ENCODE measurements around the gene MILR1. TPM values are rescaled to one million over a fixed set of nuclear protein-coding genes. Genes with fewer than 3 reads are reported as not detected.

MILR1 gene
- total RNA-seq, 2 experiments from 2014 or later = not detected

DNA sequence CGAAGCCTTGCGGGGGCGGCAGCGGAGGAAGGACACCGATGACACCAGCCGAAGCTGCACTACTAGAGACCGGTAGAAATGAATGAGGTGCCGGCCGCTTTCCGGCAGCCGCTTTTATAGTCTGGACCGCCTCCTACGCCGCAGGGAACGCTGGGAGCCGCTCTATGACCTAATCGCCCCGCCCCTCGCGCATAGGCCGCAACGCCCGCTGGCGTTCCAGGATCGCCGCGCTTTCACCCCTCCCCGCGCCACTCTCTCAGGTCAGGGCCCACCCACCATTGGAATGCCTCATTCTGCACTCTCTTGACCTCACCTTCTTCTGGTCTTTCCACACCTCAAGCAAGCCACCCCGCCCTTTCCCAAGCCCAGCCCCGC is 57.3 kb downstream of the MILR1 start, which contains the start of gene DDX5:
Gene DDX5, minus strand, starts transcription at position 89 of the 375 bp plus-strand sequence. CDS start 170 bp downstream, outside the sequence.
- Mint-ChIP-seq H3K9me3 (no peaks in the 10 kb centered on the region), H3K27me3 (peaks cover 2% of the 10 kb centered on the region), H3K27ac (peak within 1 kb of the TSS; percentile 100), H3K36me3 (peaks cover 64% of the 10 kb centered on the region), H3K4me1 (ENCODE audit: low read depth) (peaks cover 54% of the 10 kb centered on the region), H3K4me3 (peak within 1 kb of the TSS; percentile 97)
- DNase-seq = peak; percentile 99
- ChIA-PET CTCF (interaction anchor here (0.6 to 4.2 kb wide), 10 partner anchors 10 to 270 kb away, joined by 3 to 46 read pairs (median 3); partner anchors contain the start of gene POLG2), POLR2A (interaction anchor here (0.6 to 4.2 kb wide), 19 partner anchors 9 to 733 kb away, joined by 3 to 125 read pairs (median 5); partner anchors contain the start of genes CCDC47, POLG2 and SMURF2)
- intact Hi-C loops (cut with micrococcal nuclease) = loop anchor here (1.0 to 10.0 kb wide), 12 partner anchors 9 to 809 kb away; partner anchors contain the start of genes CCDC47, DDX42, ERN1 and POLG2

DNA sequence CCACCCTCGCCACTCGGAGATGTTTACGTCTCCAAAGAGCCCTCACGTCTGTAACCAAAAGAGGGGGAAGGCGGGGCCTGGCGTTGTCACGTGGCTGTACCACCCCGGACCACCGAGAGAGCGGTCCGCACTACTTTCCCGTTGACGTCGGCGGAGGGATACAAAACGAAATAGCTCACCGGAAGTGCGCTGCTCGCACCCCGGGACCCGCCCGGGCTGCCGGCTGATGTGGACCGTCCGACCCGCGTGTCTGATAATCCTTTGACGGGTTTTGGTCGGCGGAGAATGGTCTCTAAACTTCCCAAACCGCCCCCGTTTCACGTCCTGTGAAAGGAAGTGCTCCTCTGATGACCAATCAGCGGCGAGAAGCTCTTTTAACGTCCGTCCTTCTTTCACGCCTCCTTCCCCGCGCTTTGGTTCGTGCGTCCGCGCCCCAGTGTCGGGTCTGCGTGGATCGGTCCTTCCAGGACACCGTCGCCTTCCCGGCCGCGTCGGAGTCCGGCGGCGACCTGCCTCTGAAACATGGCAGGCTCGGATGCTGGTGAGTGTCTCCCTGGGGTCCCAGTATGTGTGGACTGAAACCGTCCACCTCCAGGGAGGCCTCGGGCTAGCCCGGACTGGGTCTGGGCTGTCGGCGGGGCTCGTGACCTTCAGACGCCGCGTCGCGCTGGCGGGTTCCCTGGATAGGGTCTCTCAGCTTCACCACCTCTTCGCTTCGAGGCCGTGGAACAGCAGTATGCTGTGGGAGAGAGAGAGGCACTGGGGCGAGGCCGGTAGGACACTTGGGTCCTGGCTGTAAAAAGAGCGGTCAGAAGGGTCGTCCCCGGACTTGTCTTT is 57.9 kb downstream of the MILR1 start, which contains the start of gene CEP95:
Gene CEP95, plus strand, starts transcription at position 402 of the 837 bp plus-strand sequence. Its CDS starts 121 bp downstream, at position 523.
- H3K9me3 Mint-ChIP-seq = no peaks in the 10 kb centered on the region
- H3K27ac Mint-ChIP-seq = peak within 1 kb of the TSS; percentile 100
- ChIA-PET POLR2A (interaction anchor here (0.6 to 4.2 kb wide), 15 partner anchors 9 to 545 kb away, joined by 3 to 125 read pairs (median 5); partner anchors contain the start of genes POLG2 and SMURF2), CTCF (interaction anchor here (0.6 to 4.2 kb wide), 11 partner anchors 11 to 271 kb away, joined by 3 to 46 read pairs (median 3); partner anchors contain the start of gene POLG2)
- H3K27me3 Mint-ChIP-seq = peaks cover 2% of the 10 kb centered on the region
- peaks cover 48% of the 10 kb centered on the region for H3K4me1 Mint-ChIP-seq (ENCODE audit: low read depth)
- peaks cover 64% of the 10 kb centered on the region for H3K36me3 Mint-ChIP-seq
- peak within 1 kb of the TSS; percentile 97 for H3K4me3 Mint-ChIP-seq
- peak; percentile 96 for DNase-seq
- intact Hi-C loops (cut with micrococcal nuclease) = loop anchor here (1.0 to 10.0 kb wide), 13 partner anchors 9 to 809 kb away; partner anchors contain the start of genes CCDC47, DDX42, ERN1 and POLG2

DNA sequence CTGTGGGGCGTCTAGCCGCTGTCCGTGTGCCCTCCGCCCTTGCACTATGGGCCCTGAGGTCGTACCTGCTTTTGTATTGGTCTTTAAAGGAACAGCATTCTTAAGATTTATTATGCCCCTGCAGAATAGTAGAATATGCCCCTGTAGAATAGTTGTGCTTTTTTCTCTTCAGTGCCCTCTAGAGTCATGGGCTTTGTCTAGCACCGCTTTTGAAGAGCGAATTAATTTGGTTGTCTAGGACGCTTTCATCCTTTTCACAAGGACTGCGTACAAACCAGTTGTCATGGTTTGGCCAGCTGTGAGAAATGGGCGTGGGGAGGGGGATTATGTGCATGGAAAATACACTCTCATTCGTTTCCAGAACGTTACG is 58.5 kb downstream of the MILR1 start:
- Mint-ChIP-seq H3K4me1 (ENCODE audit: low read depth) (peaks cover 42% of the 10 kb centered on the region), H3K27ac (peak overlapping the region; percentile 100), H3K36me3 (peaks cover 61% of the 10 kb centered on the region), H3K4me3 (peak overlapping the region; percentile 97), H3K27me3 (peaks cover 2% of the 10 kb centered on the region), H3K9me3 (no peaks in the 10 kb centered on the region)
- ChIA-PET CTCF (interaction anchor here (0.9 to 4.2 kb wide), 8 partner anchors 11 to 142 kb away, joined by 3 to 46 read pairs (median 6); partner anchors contain the start of gene POLG2), POLR2A (interaction anchor here (1.0 to 4.2 kb wide), 6 partner anchors 8 to 142 kb away, joined by 4 to 125 read pairs (median 6); partner anchors contain the start of gene POLG2)
- intact Hi-C loops (cut with micrococcal nuclease) = loop anchor here (1.0 to 10.0 kb wide), 11 partner anchors 15 to 810 kb away; partner anchors contain the start of genes CCDC47, DDX42, ERN1 and SMARCD2
- peak; percentile 57 for DNase-seq

DNA sequence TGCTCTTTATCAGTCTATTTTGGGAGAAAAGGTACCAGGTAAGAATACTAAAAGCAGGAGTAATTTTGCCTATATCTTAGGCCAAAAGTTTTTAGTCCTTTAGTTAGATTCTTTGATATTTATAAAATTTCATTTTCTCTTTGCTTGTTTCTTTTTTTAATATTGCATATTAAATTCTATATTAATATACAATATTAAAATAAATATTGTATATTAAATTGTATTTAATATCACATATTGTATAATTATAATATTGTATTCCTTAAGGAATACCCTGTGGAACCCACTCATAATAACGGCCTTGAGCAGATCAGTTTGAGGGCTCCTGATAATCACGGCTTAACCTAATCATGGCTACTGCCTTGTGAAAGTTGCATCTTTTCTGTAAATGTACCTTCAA is 59.8 kb downstream of the MILR1 start:
- H3K27ac Mint-ChIP-seq = no peak overlapping the region
- H3K4me3 Mint-ChIP-seq = peak overlapping the region; percentile 61
- ChIA-PET CTCF (interaction anchor here (2.9 kb wide), 1 partner anchor 16 kb away, joined by 11 read pairs; no protein-coding TSS in a partner anchor), POLR2A (no interaction called here)
- no peak for DNase-seq
- peaks cover 56% of the 10 kb centered on the region for H3K36me3 Mint-ChIP-seq
- no peaks in the 10 kb centered on the region for H3K9me3 Mint-ChIP-seq
- peaks cover 30% of the 10 kb centered on the region for H3K4me1 Mint-ChIP-seq (ENCODE audit: low read depth)
- peaks cover 2% of the 10 kb centered on the region for H3K27me3 Mint-ChIP-seq
- intact Hi-C loops (cut with micrococcal nuclease) = loop anchor here (5.0 to 10.0 kb wide), 6 partner anchors 376 to 811 kb away; partner anchors contain the start of genes CCDC47, DDX42, ERN1 and SMARCD2

DNA sequence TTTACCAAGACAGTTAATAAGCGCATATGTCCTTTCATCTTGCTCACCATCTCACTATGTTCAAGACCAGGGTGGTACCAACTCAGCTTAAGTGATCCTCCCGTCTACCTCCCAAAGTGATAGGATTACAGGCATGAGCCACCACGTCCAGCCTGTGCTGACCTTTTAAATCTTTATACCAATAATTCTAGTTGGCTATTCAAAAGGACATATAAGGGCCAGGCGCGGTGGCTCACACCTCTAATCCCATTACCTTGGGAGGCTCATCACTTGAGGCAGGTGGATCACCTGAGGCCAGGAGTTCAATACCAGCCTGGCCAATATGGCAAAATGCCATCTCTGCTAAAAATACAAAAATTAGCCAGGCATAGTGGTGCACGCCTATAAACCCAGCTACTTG is 60.3 kb downstream of the MILR1 start:
- H3K36me3 Mint-ChIP-seq = peaks cover 53% of the 10 kb centered on the region

DNA sequence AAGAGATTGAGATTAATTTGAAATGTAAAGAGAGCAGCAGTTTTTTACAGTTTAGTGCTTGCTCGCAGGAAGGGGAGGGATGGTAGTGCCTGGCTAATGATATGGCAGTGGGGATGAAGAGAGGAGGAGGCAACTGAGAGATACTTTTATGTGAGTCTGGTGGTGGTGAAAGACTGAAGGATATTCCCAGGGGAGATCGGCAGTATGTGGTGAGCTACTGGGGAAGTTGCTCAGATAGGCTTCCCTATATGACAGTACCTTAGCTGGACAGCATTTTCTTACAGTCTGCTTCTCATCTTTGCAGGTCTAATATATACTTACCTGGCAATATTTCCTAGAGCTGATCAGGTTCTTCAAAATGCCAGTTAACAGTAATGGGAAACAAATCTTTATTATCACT is 66.5 kb downstream of the MILR1 start:
- no peak overlapping the region for H3K4me3 Mint-ChIP-seq
- H3K9me3 Mint-ChIP-seq = no peaks in the 10 kb centered on the region
- POLR2A ChIA-PET = interaction anchor here (1.2 to 1.9 kb wide), 3 partner anchors 9 to 17 kb away, joined by 4 to 7 read pairs (median 7); partner anchors contain the start of genes CEP95 and DDX5
- intact Hi-C loops (cut with micrococcal nuclease) = no loop called here
- peaks cover 48% of the 10 kb centered on the region for H3K36me3 Mint-ChIP-seq
- CTCF ChIA-PET = interaction anchor here (0.6 to 1.6 kb wide), 3 partner anchors 23 to 221 kb away, joined by 3 to 4 read pairs (median 4); no protein-coding TSS in a partner anchor
- H3K27ac Mint-ChIP-seq = no peak overlapping the region
- DNase-seq = no peak
- H3K4me1 Mint-ChIP-seq (ENCODE audit: low read depth) = peaks cover 18% of the 10 kb centered on the region
- H3K27me3 Mint-ChIP-seq = no peaks in the 10 kb centered on the region

More for the DNA sequence above, 60.3 kb downstream of the MILR1 start:
- Mint-ChIP-seq H3K4me3 (peak overlapping the region; percentile 13), H3K27ac (no peak overlapping the region), H3K27me3 (peaks cover 2% of the 10 kb centered on the region), H3K9me3 (no peaks in the 10 kb centered on the region), H3K4me1 (ENCODE audit: low read depth) (peaks cover 25% of the 10 kb centered on the region)
- CTCF ChIA-PET = interaction anchor here (2.9 kb wide), 1 partner anchor 16 kb away, joined by 11 read pairs; no protein-coding TSS in a partner anchor
- POLR2A ChIA-PET = no interaction called here
- no peak for DNase-seq
- intact Hi-C loops (cut with micrococcal nuclease) = loop anchor here (5.0 to 10.0 kb wide), 6 partner anchors 377 to 812 kb away; partner anchors contain the start of genes CCDC47, DDX42, ERN1 and SMARCD2

DNA sequence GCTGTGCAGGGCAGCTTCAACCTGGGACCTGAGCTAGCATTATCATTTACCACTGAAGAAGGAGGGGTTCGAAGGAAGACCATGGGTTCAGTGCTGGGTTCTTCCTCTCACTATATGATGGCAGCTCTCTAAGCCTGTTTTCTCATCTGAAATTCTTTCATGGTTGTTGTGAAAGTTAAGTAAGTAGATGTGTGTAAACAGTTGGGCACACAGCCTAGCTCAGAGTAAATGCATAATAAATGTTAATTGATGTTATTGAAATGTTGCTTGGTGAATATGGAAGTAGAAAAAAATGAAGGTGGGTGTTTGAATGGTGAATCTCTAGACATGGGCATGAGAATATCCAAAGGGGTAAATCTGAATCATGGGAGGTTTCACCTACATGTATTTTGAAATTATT is 66.9 kb downstream of the MILR1 start:
- CTCF ChIA-PET = interaction anchor here (1.0 to 1.6 kb wide), 2 partner anchors 23 to 96 kb away, joined by 3 to 4 read pairs; no protein-coding TSS in a partner anchor
- H3K9me3 Mint-ChIP-seq = no peaks in the 10 kb centered on the region
- POLR2A ChIA-PET = interaction anchor here (1.2 to 1.9 kb wide), 3 partner anchors 9 to 17 kb away, joined by 4 to 7 read pairs (median 7); partner anchors contain the start of genes CEP95 and DDX5
- intact Hi-C loops (cut with micrococcal nuclease) = no loop called here
- H3K36me3 Mint-ChIP-seq = peaks cover 45% of the 10 kb centered on the region
- peaks cover 18% of the 10 kb centered on the region for H3K4me1 Mint-ChIP-seq (ENCODE audit: low read depth)
- H3K27me3 Mint-ChIP-seq = no peaks in the 10 kb centered on the region
- no peak overlapping the region for H3K4me3 Mint-ChIP-seq
- DNase-seq = no peak
- no peak overlapping the region for H3K27ac Mint-ChIP-seq

Small RNA genes within 50 kb of the gene (microRNA-seq; reads per million reads assigned to microRNA genes)
- gene MIR1273E (ENCODE audit: borderline microRNAs expressed, borderline number of aligned reads, borderline replicate concordance) (not detected), gene MIR3064 (ENCODE audit: borderline microRNAs expressed, borderline number of aligned reads, borderline replicate concordance) (9.0 reads per million, percentile 31 among the genes with 10 or more reads in this experiment), gene MIR5047 (ENCODE audit: borderline microRNAs expressed, borderline number of aligned reads, borderline replicate concordance) (not detected)

Other genes with a start within 250 kb of the MILR1 start
- 10 to 100 TPM; 11.9 to 12.1 TPM for gene TEX2, start 185.9 kb upstream of the MILR1 start, total RNA-seq
- gene PECAM1, start 58.3 kb upstream of the MILR1 start, total RNA-seq = 1 to 10 TPM; 1.1 to 1.3 TPM
- gene POLG2, start 47.9 kb downstream of the MILR1 start, total RNA-seq = 10 to 100 TPM; 25.8 to 28.1 TPM
- gene DDX5, start 57.2 kb downstream of the MILR1 start, total RNA-seq = 100 to 1,000 TPM; 583 to 626 TPM
- gene CEP95, start 57.9 kb downstream of the MILR1 start, total RNA-seq = 10 to 100 TPM; 29.9 to 37.8 TPM
- gene SMURF2, start 213.2 kb downstream of the MILR1 start, total RNA-seq = 10 to 100 TPM; 11.5 to 12.1 TPM

Data from activated CD4-positive, alpha-beta memory T cell treated with anti-CD3 and anti-CD28 coated beads for 36 hours (primary cell).